HG03439 (cell line): ENCODE results near the gene GULP1.
"Not testable (repeated sequence)": the region's sequence is repeated elsewhere in the genome, so short reads cannot be mapped to it uniquely, and the experiment has no call there.

ENCODE experiments used
- ATAC-seq: cut with Tn5 transposase; IDR thresholded peaks from one replicate; pipeline ENCODE4 v1.9.1; 2021; ENCODE audit warnings: mild to moderate bottlenecking, moderate library complexity; ENCODE audit not compliant: unreplicated experiment

GULP1 gene

GRCh38 chr2:188522517-188522916 lies 230.8 kb downstream of the GULP1 start:
- ATAC-seq: no peak

- ATAC-seq: no peak
These were observed 232.2 kb downstream of the GULP1 start for GRCh38 chr2:188523919-188524318.

GRCh38 chr2:188524519-188525113 lies 232.9 kb downstream of the GULP1 start:
- ATAC-seq: peak; percentile 85

- no peak for ATAC-seq
These were observed 235.0 kb downstream of the GULP1 start for GRCh38 chr2:188526701-188527100.

GRCh38 chr2:188527141-188527540 lies 235.5 kb downstream of the GULP1 start:
- ATAC-seq: no peak

GRCh38 chr2:188527581-188527993 lies 235.9 kb downstream of the GULP1 start:
- ATAC-seq: no peak

GRCh38 chr2:188529710-188530109 lies 238.0 kb downstream of the GULP1 start:
- no peak for ATAC-seq

- ATAC-seq: no peak
These were observed 243.2 kb downstream of the GULP1 start for GRCh38 chr2:188534875-188535274.

GRCh38 chr2:188551671-188552070 lies 260.0 kb downstream of the GULP1 start:
- no peak for ATAC-seq

- ATAC-seq: no peak
These were observed 265.4 kb downstream of the GULP1 start for GRCh38 chr2:188557081-188557480.

- not testable (repeated sequence) for ATAC-seq
These were observed 267.8 kb downstream of the GULP1 start for GRCh38 chr2:188559455-188559854.

- no peak for ATAC-seq
These were observed 269.9 kb downstream of the GULP1 start for GRCh38 chr2:188561473-188561979.

GRCh38 chr2:188569431-188570165 lies 277.9 kb downstream of the GULP1 start:
- no peak for ATAC-seq

GRCh38 chr2:188570370-188570769 lies 278.7 kb downstream of the GULP1 start:
- no peak for ATAC-seq

GRCh38 chr2:188571543-188572303 lies 280.0 kb downstream of the GULP1 start:
- no peak for ATAC-seq

- ATAC-seq: no peak
These were observed 280.9 kb downstream of the GULP1 start for GRCh38 chr2:188572592-188572991.

GRCh38 chr2:188573453-188573852 lies 281.8 kb downstream of the GULP1 start:
- ATAC-seq: no peak

GRCh38 chr2:188576006-188576405 lies 284.3 kb downstream of the GULP1 start:
- ATAC-seq: no peak

- ATAC-seq: no peak
These were observed 285.0 kb downstream of the GULP1 start for GRCh38 chr2:188576651-188577050.

- ATAC-seq: no peak
These were observed 285.6 kb downstream of the GULP1 start for GRCh38 chr2:188577231-188577630.

- no peak for ATAC-seq
These were observed 289.1 kb downstream of the GULP1 start for GRCh38 chr2:188580738-188581137.

GRCh38 chr2:188582211-188582610 lies 290.5 kb downstream of the GULP1 start:
- ATAC-seq: no peak
